ENCODE results near the gene RAX.
"Not testable (repeated sequence)": the region's sequence is repeated elsewhere in the genome, so short reads cannot be mapped to it uniquely, and the experiment has no call there.

RAX gene

DNA sequence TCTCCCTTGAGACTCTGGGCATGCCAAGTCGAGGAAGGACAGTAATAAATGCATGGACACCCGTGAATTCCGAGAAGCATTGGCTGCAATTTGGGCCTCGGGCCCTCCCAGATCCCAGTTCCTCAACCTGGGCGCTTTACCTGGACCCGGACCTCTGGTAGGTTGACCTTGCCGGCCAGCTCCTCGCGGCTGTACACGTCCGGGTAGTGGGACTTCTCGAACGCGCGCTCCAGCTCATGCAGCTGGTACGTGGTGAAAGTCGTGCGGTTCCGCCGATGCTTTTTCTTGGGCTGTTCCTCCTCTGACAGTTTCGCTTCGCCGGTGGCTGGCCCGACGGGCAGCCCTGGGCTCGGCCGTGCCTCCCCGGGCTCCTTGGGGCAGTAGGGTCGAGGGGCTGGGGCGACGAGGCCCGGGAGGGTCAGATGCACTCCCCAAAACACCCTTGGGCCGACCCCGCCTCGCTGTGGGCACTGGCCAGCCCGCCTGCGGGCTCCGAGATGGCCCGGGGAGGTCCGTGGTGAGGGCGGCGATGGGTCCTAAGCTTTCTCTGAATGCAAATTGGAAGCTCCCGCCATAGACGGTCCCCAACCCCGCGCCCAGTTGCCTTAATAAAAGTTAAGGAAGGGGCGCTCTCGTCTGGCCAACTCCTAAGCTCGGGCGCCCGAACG is 899 bp downstream of the RAX start:
- DNase-seq (ENCODE audit: low spot score), result no peak

DNA sequence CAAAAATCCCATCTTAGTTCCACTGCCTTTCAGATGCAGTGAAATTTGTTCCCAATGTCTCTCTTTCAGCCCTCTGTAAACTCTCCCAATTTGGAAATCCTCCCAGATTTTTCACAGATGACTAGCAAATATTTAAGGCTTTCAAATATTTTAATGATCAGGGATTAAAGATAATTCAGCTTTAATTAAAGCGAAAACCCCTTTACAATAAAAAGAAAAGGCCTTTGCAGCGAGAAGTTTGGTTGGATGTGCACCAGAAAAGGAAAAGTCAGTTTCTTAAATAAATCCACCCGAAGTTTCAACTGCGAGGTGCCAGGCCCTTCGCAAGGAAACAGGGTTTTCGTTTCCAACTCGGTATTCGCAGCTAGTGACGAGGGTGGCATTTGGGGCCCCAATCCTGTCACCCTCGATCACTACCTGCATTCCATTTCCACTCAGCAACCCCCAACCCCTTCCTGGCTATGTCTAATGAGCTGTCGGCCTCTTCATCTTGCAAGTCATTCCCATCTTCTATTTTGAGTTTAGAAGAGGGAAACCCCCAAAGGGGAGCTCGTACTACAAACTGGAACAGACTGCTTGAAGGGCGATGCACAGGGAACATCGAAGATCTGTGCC is 1.5 kb downstream of the RAX start:
- no peak for DNase-seq (ENCODE audit: low spot score)

DNA sequence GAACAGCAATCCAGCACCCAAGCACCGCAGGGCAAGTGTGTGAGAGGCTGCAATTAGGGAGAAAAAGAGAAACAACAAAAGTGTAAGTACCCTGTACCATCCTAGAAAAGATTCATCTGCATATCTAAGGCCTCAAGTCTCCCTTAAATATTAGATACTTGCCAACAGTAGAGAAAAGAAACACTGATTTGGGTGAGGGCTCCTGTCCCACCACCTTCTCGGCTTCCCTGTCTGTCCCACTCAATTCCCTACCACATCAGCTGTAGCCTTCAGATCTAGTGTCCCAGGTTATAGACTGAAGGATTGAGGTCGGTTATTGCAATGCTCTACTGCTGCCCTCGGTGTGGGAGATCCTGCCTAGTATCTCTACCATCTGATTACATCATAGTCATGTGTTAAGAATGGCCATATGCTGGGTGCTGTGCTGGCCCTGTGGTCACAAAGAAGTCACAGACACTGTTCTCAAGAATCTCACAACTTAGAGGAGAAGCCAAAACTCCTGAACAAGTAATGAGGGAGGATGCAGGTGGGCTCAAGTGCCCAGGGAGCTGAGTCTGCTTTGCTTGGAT is 2.5 kb downstream of the RAX start:
- no peak for DNase-seq (ENCODE audit: low spot score)

GRCh38 chr18:59269563-59270119 is 3.6 kb downstream of the RAX start:
- DNase-seq (ENCODE audit: low spot score), result no peak

- DNase-seq (ENCODE audit: low spot score), result no peak
These were observed 4.3 kb downstream of the RAX start for GRCh38 chr18:59268721-59269562.

- DNase-seq (ENCODE audit: low spot score), result no peak
These were observed 5.0 kb downstream of the RAX start for GRCh38 chr18:59268127-59268720.

DNA sequence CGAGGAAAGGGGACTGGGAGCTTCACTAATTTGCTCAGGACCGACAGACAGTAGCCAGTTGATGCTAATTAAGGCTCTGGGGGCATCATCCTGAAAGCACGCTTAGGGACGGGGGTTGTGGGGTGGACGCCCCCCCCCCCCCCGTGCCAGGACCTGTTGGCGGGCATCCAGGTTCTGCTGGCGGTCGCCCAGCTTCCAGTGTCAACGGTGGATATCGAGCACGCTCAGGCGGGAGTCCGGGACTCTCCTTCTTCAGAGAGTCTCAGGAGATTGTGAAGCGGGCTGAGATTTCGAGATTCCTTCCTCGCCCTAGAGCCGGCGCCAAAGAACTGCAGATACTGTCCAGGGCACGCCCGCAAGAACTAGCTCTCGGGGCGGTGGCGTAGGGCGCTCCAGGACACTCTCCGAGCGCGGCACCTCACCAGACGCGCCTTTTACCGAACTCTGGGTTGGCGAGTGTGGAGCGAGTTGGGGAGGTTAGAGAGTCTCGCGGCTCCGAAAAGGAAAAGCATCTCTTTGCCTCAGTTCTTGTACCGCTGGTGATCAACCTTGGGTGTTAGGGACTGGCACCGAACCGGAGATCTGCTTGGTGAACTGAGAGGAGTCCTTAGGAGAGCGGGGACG is 5.6 kb downstream of the RAX start:
- no peak for DNase-seq (ENCODE audit: low spot score)

DNA sequence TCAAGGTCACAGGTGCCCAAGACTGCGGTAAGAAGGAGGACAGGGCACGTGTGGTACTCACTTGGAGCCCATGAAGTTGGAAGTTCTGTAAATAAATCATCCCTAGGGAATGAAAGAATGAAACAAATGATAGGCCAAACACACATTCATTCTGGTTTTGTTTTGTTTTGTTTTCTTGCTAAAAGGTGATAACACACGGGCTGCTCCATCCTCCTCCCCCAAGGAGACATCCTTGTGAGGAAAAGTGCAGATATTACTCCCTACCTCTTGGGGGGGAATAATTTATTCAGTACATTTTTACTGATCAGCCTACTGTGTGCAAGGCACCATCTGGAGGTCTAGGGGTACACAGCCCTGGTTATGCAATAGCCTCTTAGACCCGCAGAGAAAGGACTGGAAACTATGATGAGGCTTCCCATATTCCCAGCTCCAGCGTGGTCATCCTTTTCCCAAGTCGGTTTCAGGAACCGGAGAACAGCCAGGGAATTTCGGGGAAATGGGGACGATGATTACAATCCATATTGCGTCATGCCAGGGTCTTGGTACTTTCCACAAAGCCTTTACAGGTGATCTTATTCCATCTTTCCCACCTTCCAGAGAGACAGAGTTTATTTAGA is 6.3 kb downstream of the RAX start:
- DNase-seq (ENCODE audit: low spot score), result no peak

DNA sequence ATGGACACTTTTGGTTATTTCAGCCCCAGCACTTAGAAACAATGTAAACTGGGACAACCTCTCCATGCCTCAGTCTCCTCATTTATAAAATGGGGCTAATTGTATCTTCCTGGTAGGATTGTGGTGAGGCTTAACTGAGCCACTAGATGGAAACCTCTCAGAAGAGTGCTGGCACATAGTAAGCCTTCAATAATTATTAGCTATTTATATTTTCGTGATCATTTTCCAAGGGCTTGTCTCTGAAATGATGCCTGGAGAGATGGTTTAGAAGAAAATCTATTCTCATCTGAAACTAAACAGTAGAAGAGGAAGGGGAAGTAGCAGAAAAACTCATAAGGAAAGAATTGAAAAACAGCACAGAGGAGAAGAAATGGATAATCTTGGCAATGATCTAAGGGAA is 6.8 kb downstream of the RAX start:
- no peak for DNase-seq (ENCODE audit: low spot score)

- DNase-seq (ENCODE audit: low spot score), result no peak
These were observed 7.3 kb downstream of the RAX start for GRCh38 chr18:59265974-59266369.

DNA sequence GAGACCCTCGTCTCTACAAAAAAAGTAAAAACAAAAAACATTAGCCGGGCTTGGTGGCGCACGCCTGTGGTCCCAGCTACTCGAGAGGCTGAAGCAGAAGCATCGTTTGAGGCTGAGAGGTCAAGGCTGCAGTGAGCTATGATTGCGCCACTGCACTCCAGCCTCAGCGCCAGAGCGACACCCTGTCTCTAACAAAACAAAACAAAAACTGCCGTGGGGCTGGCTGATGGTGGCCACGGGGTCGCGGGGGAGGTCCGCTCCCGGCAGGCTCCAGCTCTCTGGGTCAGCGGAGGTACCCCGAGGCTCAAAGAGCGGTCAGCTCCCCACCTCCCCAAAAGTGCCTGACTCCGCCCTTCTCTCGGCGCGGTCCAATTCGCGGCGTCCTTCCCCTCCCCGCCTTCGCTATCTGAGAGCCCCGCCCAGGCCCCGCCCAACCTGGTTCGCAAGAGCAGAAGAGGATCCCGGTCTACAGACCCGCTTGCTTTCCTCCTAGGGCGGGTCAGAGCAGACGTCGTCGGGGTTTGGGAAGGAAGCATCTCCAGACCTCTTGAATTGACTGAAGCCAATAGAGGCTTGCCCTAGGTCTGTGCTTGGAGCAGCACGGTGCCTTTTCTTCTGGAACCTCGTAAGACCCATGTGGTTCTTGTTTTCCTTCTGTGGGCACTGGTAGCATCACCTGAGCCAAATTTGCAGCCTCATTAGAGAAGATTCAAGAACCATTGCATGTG is 7.8 kb downstream of the RAX start:
- no peak for DNase-seq (ENCODE audit: low spot score)

DNA sequence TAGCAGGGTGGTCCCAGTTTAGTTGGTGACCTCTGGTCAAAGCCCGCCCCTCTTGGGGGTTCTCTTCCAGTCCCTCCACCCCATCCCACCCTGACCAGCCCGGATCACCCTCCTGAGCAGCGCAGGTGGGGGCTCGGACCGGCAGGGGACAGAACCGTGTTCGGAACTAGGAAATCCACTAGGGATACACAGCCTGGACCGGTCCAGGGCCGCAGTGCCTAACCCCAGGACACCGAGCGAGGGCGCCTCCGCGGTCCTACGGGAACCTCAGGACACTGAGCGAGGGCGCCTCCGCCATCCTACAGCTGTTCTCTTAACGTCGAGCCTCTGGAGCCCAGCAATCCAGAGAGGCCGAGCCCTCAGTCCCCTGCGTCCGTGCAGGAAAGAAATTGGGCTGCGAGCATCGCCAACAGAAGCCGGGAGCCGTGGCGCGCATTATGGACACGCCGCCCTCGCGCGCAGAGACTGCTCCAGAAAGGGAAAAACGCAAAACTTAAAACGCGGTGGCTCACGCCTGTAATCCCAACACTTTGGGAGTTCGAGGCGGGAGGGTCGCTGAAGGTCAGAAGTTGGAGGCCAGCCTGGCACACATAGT is 8.5 kb downstream of the RAX start:
- no peak for DNase-seq (ENCODE audit: low spot score)

- DNase-seq (ENCODE audit: low spot score), result no peak
These were observed 9.1 kb downstream of the RAX start for GRCh38 chr18:59264121-59264571.

DNA sequence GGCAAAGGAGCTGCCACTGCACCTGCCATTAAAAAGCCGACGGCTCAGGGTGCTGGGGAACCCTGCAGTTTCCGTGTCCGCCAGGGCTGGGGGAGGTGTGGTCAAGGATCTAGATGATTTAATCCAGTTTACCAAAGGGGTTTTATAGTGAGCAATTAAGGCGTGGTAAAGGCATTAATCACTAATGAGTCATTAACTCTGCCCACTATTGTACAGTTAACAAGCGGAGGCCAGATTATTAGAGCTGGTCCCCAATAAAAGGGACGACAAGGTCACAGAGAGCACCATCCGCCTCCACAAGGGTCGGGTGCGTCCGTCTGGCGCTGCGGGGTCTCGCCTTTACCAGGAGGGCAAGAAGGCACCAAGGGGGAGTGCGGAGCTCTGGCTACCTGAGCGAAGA is 9.6 kb downstream of the RAX start:
- no peak for DNase-seq (ENCODE audit: low spot score)

- DNase-seq (ENCODE audit: low spot score), result not testable (repeated sequence)
These were observed 11.0 kb downstream of the RAX start for GRCh38 chr18:59262243-59262642.

DNA sequence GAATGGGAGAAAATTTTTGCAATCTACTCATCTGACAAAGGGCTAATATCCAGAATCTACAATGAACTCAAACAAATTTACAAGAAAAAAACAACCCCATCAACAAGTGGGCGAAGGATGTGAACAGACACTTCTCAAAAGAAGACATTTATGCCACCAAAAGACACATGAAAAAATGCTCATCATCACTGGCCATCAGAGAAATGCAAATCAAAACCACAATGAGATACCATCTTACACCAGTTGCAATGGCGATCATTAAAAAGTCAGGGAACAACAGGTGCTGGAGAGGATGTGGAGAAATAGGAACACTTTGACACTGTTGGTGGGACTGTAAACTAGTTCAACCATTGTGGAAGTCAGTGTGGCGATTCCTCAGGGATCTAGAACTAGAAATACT is 11.4 kb downstream of the RAX start:
- not testable (repeated sequence) for DNase-seq (ENCODE audit: low spot score)

- not testable (repeated sequence) for DNase-seq (ENCODE audit: low spot score)
These were observed 17.8 kb downstream of the RAX start for GRCh38 chr18:59255491-59255890.

GRCh38 chr18:59249199-59249774 is 24.0 kb downstream of the RAX start:
- peak; percentile 22 for DNase-seq (ENCODE audit: low spot score)

DNA sequence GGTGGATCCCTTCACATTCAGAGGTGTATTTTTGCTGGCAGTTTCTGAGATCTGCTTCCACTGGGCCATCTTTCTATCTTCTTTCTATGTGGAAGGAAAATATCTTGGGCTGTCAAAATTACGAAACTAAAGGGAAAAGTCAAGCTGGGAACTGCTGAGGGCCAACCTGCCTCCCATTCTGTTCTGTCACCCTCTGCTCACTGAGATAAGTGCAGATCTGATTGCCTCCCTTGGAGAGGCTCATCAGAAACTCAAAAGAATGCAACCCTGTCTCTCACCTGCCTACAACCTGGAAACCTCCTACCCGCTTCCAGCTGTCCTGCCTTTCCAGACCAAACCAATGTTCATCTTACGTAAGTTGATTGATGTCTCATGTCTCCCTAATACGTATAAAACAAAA is 26.5 kb downstream of the RAX start:
- no peak for DNase-seq (ENCODE audit: low spot score)

GRCh38 chr18:59242906-59243305 is 30.3 kb downstream of the RAX start:
- no peak for DNase-seq (ENCODE audit: low spot score)
